Measurements from ENCODE around the gene FOLR2.

FOLR2 gene

DNA sequence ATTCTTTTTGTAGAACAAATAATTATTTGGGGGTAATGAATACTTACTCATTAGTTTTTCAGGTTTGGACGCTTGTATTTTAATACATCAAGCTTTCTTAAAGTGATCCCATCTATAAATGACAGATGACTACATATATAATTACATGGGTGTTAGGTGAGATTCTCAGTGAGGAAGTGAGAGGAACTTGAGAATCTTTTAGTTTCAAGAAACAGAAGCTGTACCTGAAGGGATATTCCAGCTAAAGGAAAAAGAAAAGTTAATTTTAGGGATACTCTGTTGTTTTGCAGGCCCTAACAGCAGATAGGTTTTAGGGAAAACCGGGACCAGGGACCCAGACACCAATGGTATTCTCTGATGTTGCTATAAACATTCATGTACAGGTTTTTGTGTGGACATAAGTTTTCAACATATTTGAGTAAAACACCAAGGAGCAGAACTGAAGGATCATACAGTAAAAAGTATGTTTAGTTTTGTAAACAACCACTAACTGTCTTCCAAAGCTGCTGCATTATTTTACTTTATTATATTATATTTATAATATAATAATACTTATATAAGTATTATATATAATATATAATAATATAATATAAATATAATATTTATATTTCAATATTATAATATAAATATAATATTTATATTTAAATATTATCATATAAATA is 51.5 kb downstream of the FOLR2 start:
- FAIRE-seq (no peak), DNase-seq (ENCODE audit: insufficient read length, low spot score) (no peak)
- TF ChIP-seq, protein P1, sequence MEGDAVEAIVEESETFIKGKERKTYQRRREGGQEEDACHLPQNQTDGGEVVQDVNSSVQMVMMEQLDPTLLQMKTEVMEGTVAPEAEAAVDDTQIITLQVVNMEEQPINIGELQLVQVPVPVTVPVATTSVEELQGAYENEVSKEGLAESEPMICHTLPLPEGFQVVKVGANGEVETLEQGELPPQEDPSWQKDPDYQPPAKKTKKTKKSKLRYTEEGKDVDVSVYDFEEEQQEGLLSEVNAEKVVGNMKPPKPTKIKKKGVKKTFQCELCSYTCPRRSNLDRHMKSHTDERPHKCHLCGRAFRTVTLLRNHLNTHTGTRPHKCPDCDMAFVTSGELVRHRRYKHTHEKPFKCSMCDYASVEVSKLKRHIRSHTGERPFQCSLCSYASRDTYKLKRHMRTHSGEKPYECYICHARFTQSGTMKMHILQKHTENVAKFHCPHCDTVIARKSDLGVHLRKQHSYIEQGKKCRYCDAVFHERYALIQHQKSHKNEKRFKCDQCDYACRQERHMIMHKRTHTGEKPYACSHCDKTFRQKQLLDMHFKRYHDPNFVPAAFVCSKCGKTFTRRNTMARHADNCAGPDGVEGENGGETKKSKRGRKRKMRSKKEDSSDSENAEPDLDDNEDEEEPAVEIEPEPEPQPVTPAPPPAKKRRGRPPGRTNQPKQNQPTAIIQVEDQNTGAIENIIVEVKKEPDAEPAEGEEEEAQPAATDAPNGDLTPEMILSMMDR (IDR thresholded peaks at IDR 0.05; ENCODE audit: insufficient read depth, missing control alignments) = no peak

Measured in D721Med (cell line).